ENCODE measurements around the gene SOCS7. TPM values are rescaled to one million over a fixed set of nuclear protein-coding genes. Genes with fewer than 3 reads are reported as not detected.

Gene SOCS7
- total RNA-seq, 1 experiment from 2014 or later = 31.0 TPM

GRCh38 chr17:38451030-38451839 lies 99.6 kb downstream of the SOCS7 start:
- Histone ChIP-seq H3K27ac (ENCODE audit: low read length) (peak overlapping the region; percentile 71), H3K4me3 (ENCODE audit: low read depth in 2 of 2, low read length in 2 of 2) (no peak overlapping the region), H3K9me3 (ENCODE audit: control insufficient read depth, insufficient read depth, low read depth, low read length) (no peaks in the 10 kb centered on the region), H3K4me1 (ENCODE audit: control insufficient read depth, insufficient read depth, low read length) (peaks cover 46% of the 10 kb centered on the region), H3K36me3 (ENCODE audit: control insufficient read depth, insufficient read depth, low read length) (no peaks in the 10 kb centered on the region), H3K27me3 (ENCODE audit: control insufficient read depth, insufficient read depth, low read length) (no peaks in the 10 kb centered on the region)
- ATAC-seq = 0 out of 2 replicates have a peak, but pooled peaks have one; percentile 19
- ChIA-PET CTCF (no interaction called here), POLR2A (no interaction called here)
- intact Hi-C loops (cut with micrococcal nuclease; ENCODE audit: unreplicated experiment) = no loop called here
- no peak for DNase-seq (ENCODE audit: low read depth, low spot score)
- in situ Hi-C loops (cut with HindIII; ENCODE audit: low pct_unique_long_range_greater_than_20kb, low sequenced_read_pairs) = no loop called here
- BruUV-seq (replicated peaks) = no TSS peak
- TF ChIP-seq TCF7L2 (IDR thresholded peaks at IDR 0.05; ENCODE audit: low read depth, low read length) = no peak
- no peak for TF ChIP-seq REST (IDR thresholded peaks at IDR 0.05; ENCODE audit: insufficient read depth in 1 of 2, low read depth in 2 of 2, low read length in 1 of 2)
- TF ChIP-seq SIN3A (IDR thresholded peaks at IDR 0.05; ENCODE audit: borderline replicate concordance, insufficient read depth, low read depth, low read length) = no peak
- no peak for TF ChIP-seq CTCF (IDR thresholded peaks at IDR 0.05)
- no peak for TF ChIP-seq POLR2AphosphoS5 (IDR thresholded peaks at IDR 0.05; ENCODE audit: low read depth, low read length)

GRCh38 chr17:38451840-38452529 lies 100.3 kb downstream of the SOCS7 start:
- ChIA-PET POLR2A (no interaction called here), CTCF (no interaction called here)
- Histone ChIP-seq H3K9me3 (ENCODE audit: control insufficient read depth, insufficient read depth, low read depth, low read length) (no peaks in the 10 kb centered on the region), H3K4me3 (ENCODE audit: low read depth in 2 of 2, low read length in 2 of 2) (no peak overlapping the region), H3K27ac (ENCODE audit: low read length) (peak overlapping the region; percentile 71), H3K4me1 (ENCODE audit: control insufficient read depth, insufficient read depth, low read length) (peaks cover 46% of the 10 kb centered on the region), H3K27me3 (ENCODE audit: control insufficient read depth, insufficient read depth, low read length) (no peaks in the 10 kb centered on the region), H3K36me3 (ENCODE audit: control insufficient read depth, insufficient read depth, low read length) (no peaks in the 10 kb centered on the region)
- no peak for TF ChIP-seq SIN3A (IDR thresholded peaks at IDR 0.05; ENCODE audit: borderline replicate concordance, insufficient read depth, low read depth, low read length)
- no peak for TF ChIP-seq POLR2AphosphoS5 (IDR thresholded peaks at IDR 0.05; ENCODE audit: low read depth, low read length)
- no peak for DNase-seq (ENCODE audit: low read depth, low spot score)
- no peak for ATAC-seq
- no TSS peak for BruUV-seq (replicated peaks)
- in situ Hi-C loops (cut with HindIII; ENCODE audit: low pct_unique_long_range_greater_than_20kb, low sequenced_read_pairs) (no loop called here), intact Hi-C loops (cut with micrococcal nuclease; ENCODE audit: unreplicated experiment) (no loop called here)

Measured in Panc1 (cell line).